HG03442 (cell line): ENCODE measurements around the gene POLE4.

Experiments used
- ATAC-seq: cut with Tn5 transposase; IDR thresholded peaks from one replicate; pipeline ENCODE4 v1.9.1; 2021; ENCODE audit warnings: mild to moderate bottlenecking, moderate library complexity; ENCODE audit not compliant: unreplicated experiment

POLE4 gene

GRCh38 chr2:74985978-74986609 is 27.7 kb downstream of the POLE4 start:
- no peak for ATAC-seq

- no peak for ATAC-seq
Measured at GRCh38 chr2:74991977-74992376, 33.5 kb downstream of the POLE4 start.

- no peak for ATAC-seq
Measured at GRCh38 chr2:74999468-74999867, 41.0 kb downstream of the POLE4 start.

GRCh38 chr2:75002007-75002406 is 43.6 kb downstream of the POLE4 start:
- ATAC-seq: no peak

- no peak for ATAC-seq
Measured at GRCh38 chr2:75003276-75003675, 44.8 kb downstream of the POLE4 start.

GRCh38 chr2:75003773-75004172 is 45.3 kb downstream of the POLE4 start:
- ATAC-seq: no peak

- no peak for ATAC-seq
Measured at GRCh38 chr2:75006041-75006440, 47.6 kb downstream of the POLE4 start.

- no peak for ATAC-seq
Measured at GRCh38 chr2:75007061-75007460, 48.6 kb downstream of the POLE4 start.

- no peak for ATAC-seq
Measured at GRCh38 chr2:75007819-75008218, 49.4 kb downstream of the POLE4 start.

GRCh38 chr2:75010571-75010970 is 52.1 kb downstream of the POLE4 start:
- no peak for ATAC-seq

- ATAC-seq: no peak
Measured at GRCh38 chr2:75012080-75012479, 53.6 kb downstream of the POLE4 start.

GRCh38 chr2:75018162-75018561 is 59.7 kb downstream of the POLE4 start:
- ATAC-seq: no peak
